GM12878 (cell line): ENCODE results near the gene ETV3L. TPM values are rescaled to one million over a fixed set of nuclear protein-coding genes. Genes with fewer than 3 reads are reported as not detected.

Source experiments
- ASH2L ChIP-seq: fragments of 300-600, 200-600 bp; sonication (generic); IDR thresholded peaks from 2 replicates; pipeline ENCODE4 v1.6.1; 2017; ENCODE audit warnings: low read depth, mild to moderate bottlenecking, borderline replicate concordance
- ATF3 ChIP-seq: IDR thresholded peaks from 2 replicates; pipeline ENCODE4 v1.6.1; 2011; ENCODE audit warnings: low read depth, mild to moderate bottlenecking, low read length, moderate library complexity, borderline replicate concordance; ENCODE audit errors: extremely low read depth
- CBX5 ChIP-seq: sonication (generic); IDR thresholded peaks from 2 replicates; pipeline ENCODE4 v1.6.1; 2016; ENCODE audit warnings: low read depth, moderate library complexity, mild to moderate bottlenecking, inconsistent platforms
- CREB1 ChIP-seq: IDR thresholded peaks from 2 replicates; pipeline ENCODE4 v1.6.1; 2012; ENCODE audit warnings: low read depth, mild to moderate bottlenecking, inconsistent platforms
- CREM ChIP-seq: IDR thresholded peaks from 2 replicates; pipeline ENCODE4 v1.6.1; 2014; ENCODE audit warnings: antibody characterized with exemption, low read depth
- EGR1 ChIP-seq, 2 experiments: IDR thresholded peaks; 1 replicate in 1 of 2; 2 replicates in 1 of 2; pipeline ENCODE4 v1.6.1; 2011 to 2012; ENCODE audit warnings: low read depth in 2 of 2, low read length in 2 of 2, borderline replicate concordance in 1 of 2, mild to moderate bottlenecking in 1 of 2, moderate library complexity in 1 of 2
- ETV6 ChIP-seq, 2 experiments: fragments of 450-650 bp in 1 of 2; IDR thresholded peaks in 1 of 2; conservative IDR thresholded peaks in 1 of 2; 2 replicates each; pipeline ENCODE4 v1.6.1; 2014; ENCODE audit warnings: antibody characterized with exemption in 1 of 2, borderline replicate concordance in 1 of 2, low read depth in 1 of 2, mild to moderate bottlenecking in 1 of 2, moderate library complexity in 1 of 2
- IKZF2 ChIP-seq, 2 experiments: fragments of 450-650 bp; IDR thresholded peaks; 2 replicates each; pipeline ENCODE4 v1.6.1; 2017; ENCODE audit warnings: mild to moderate bottlenecking in 2 of 2, moderate library complexity in 2 of 2
- IRF4 ChIP-seq: IDR thresholded peaks from 2 replicates; pipeline ENCODE4 v1.6.1; 2011; ENCODE audit warnings: low read depth, low read length
- KLF5 ChIP-seq: fragments of 450-650 bp; IDR thresholded peaks from 2 replicates; pipeline ENCODE4 v1.6.1; 2014; ENCODE audit warnings: mild to moderate bottlenecking; ENCODE audit not compliant: partially characterized antibody
- NFIC ChIP-seq: IDR thresholded peaks from 2 replicates; pipeline ENCODE4 v1.6.1; 2012; ENCODE audit warnings: low read depth, mild to moderate bottlenecking, inconsistent platforms, low read length, moderate library complexity
- NKRF ChIP-seq: fragments of 450-650 bp; conservative IDR thresholded peaks from 2 replicates; pipeline ENCODE4 v1.6.1; 2017; ENCODE audit warnings: mild to moderate bottlenecking, moderate library complexity
- NR2C2 ChIP-seq: IDR thresholded peaks from 2 replicates; pipeline ENCODE4 v1.6.1; 2011; ENCODE audit warnings: borderline replicate concordance, low read depth; ENCODE audit not compliant: control insufficient read depth, insufficient read length
- RAD51 ChIP-seq: fragments of 450-650 bp; IDR thresholded peaks from 2 replicates; pipeline ENCODE4 v1.6.1; 2016; ENCODE audit warnings: moderate library complexity, mild to moderate bottlenecking, inconsistent platforms
- RB1 ChIP-seq: fragments of 450-650 bp; formaldehyde crosslinking; IDR thresholded peaks from 2 replicates; pipeline ENCODE4 v1.6.1; 2017; ENCODE audit warnings: mild to moderate bottlenecking, borderline replicate concordance
- SKIL ChIP-seq: fragments of 450-650 bp; IDR thresholded peaks from 2 replicates; pipeline ENCODE4 v1.6.1; 2017; ENCODE audit warnings: mild to moderate bottlenecking, low read depth, inconsistent platforms; ENCODE audit not compliant: poor library complexity, severe bottlenecking
- TAF1 ChIP-seq: IDR thresholded peaks from 2 replicates; pipeline ENCODE4 v1.6.1; 2011; ENCODE audit warnings: mild to moderate bottlenecking, low read depth, low read length, borderline replicate concordance
- TCF7 ChIP-seq: IDR thresholded peaks from 2 replicates; pipeline ENCODE4 v1.6.1; 2014; ENCODE audit warnings: antibody characterized with exemption, borderline replicate concordance
- WRNIP1 ChIP-seq: IDR thresholded peaks from 2 replicates; pipeline ENCODE4 v1.6.1; 2011; ENCODE audit warnings: low read depth, low read length, improper control_type of control experiment, borderline replicate concordance
- ZBTB11 ChIP-seq: fragments of 450-650 bp; formaldehyde crosslinking; IDR thresholded peaks from 2 replicates; pipeline ENCODE4 v1.5.0; 2022; ENCODE audit warnings: mild to moderate bottlenecking, missing genetic modification characterization
- ZNF24 ChIP-seq: fragments of 450-650 bp; IDR thresholded peaks from 2 replicates; pipeline ENCODE4 v1.6.1; 2017; ENCODE audit warnings: antibody characterized with exemption, mild to moderate bottlenecking
- ZZZ3 ChIP-seq: IDR thresholded peaks from 2 replicates; pipeline ENCODE4 v1.6.1; 2011; ENCODE audit warnings: low read depth; ENCODE audit not compliant: control insufficient read depth, insufficient read length
- polyA plus RNA-seq, 11 experiments: library from polyadenylated mRNA; depleted of rRNA in 4 of 11; unstranded in 6 of 11; stranded (reverse) in 5 of 11; fragments of >200 nt; fragmentation: Nextera tagmentation in 4 of 11; fragmentation: Illumina TruSeq in 1 of 11; extraction: Ambion mirVana in 4 of 11; extraction: Trizol in 1 of 11; gene quantifications; 1 replicate in 1 of 11; 2 replicates in 10 of 11; pipeline versions ENCODE4 v1.2.1 to v1.2.3, GENCODE V29; 2011 to 2016; ENCODE audit warnings: inconsistent platforms in 2 of 11, missing spikeins in 2 of 11, low read depth in 1 of 11
- total RNA-seq, 4 experiments: library from RNA; depleted of rRNA in 3 of 4; stranded (reverse); fragments of >200 nt in 3 of 4; fragmentation: Illumina TruSeq in 1 of 4; extraction: Trizol in 1 of 4; gene quantifications; 2 replicates each; pipeline versions ENCODE4 v1.2.1 to v1.2.3, GENCODE V29; 2013 to 2021

Gene ETV3L
- total and polyA plus RNA-seq, 10 of the 15 experiments (the other 5 are each of a cell fraction or from before 2014, with no cell fraction given) = 0.03 to 1.3 (median 0.44) TPM

- no peak for TF ChIP-seq ZZZ3
- no peak for TF ChIP-seq WRNIP1
- peak; percentile 90 for TF ChIP-seq CREM
- no peak for TF ChIP-seq ASH2L
- TF ChIP-seq IKZF2 (IDR thresholded peaks at IDR 0.05) = peak; percentile 98
- TF ChIP-seq RB1 = no peak
- TF ChIP-seq EGR1 (IDR thresholded peaks at IDR 0.05; ENCODE audit: borderline replicate concordance in 1 of 2, low read depth in 2 of 2, low read length in 2 of 2) = no peak
- TF ChIP-seq NKRF = no peak
- TF ChIP-seq RAD51 = no peak
- TF ChIP-seq TCF7 = no peak
- TF ChIP-seq CREB1 = peak; percentile 80
- TF ChIP-seq NFIC = peak; percentile 59; the same call in 1 of the 2 replicates
- TF ChIP-seq ZBTB11 (CRISPR knock-in tag) = no peak
- TF ChIP-seq CBX5 = no peak
- TF ChIP-seq ZNF24 = no peak
- peak; percentile 87 for TF ChIP-seq IRF4
- no peak for TF ChIP-seq KLF5
- no peak for TF ChIP-seq TAF1
- no peak for TF ChIP-seq NR2C2
- no peak for TF ChIP-seq SKIL
- peak in 1 of 2 experiments; percentile 47; a peak in 2 of 4 replicates for TF ChIP-seq ETV6 (conservative IDR thresholded peaks at IDR 0.05 in 1 of 2, IDR thresholded peaks at IDR 0.05 in 1 of 2; ENCODE audit: borderline replicate concordance in 1 of 2, low read depth in 1 of 2)
- no peak for TF ChIP-seq ATF3
Measured at GRCh38 chr1:157105988-157106812, 6.6 kb upstream of the ETV3L start (continued).
